ENCODE measurements around the gene SH3PXD2A. TPM values are rescaled to one million over a fixed set of nuclear protein-coding genes. Genes with fewer than 3 reads are reported as not detected.

Gene SH3PXD2A
- total and polyA plus RNA-seq, 3 experiments from 2014 or later, result 0.48 to 8.0 (median 7.7) TPM

GRCh38 chr10:103654925-103655324 is 200.5 kb downstream of the SH3PXD2A start:
- Histone ChIP-seq H3K27ac (ENCODE audit: low read depth, low read length) (no peak overlapping the region), H3K36me3 (ENCODE audit: insufficient read depth, low read length) (no peaks in the 10 kb centered on the region), H3K27me3 (ENCODE audit: insufficient read depth, low read length, poor library complexity, severe bottlenecking) (no peaks in the 10 kb centered on the region), H3K4me3 (ENCODE audit: low read length) (no peak overlapping the region), H3K9me3 (ENCODE audit: low read length) (no peaks in the 10 kb centered on the region), H3K4me1 (ENCODE audit: insufficient read depth, low read length) (peaks cover 6% of the 10 kb centered on the region)
- no peak for DNase-seq
- ChIA-PET POLR2A (no interaction called here), CTCF (no interaction called here)
- Mint-ChIP-seq H3K27ac (no peak overlapping the region), H3K36me3 (peaks cover 0 to 24% (median 16%) of the 10 kb centered on the region in 3 donors), H3K4me3 (no peak overlapping the region), H3K27me3 (no peaks in the 10 kb centered on the region), H3K4me1 (peaks cover 3 to 15% (median 6%) of the 10 kb centered on the region in 3 donors), H3K9me3 (no peaks in the 10 kb centered on the region)

GRCh38 chr10:103653581-103654037 is 201.8 kb downstream of the SH3PXD2A start:
- ChIA-PET CTCF (no interaction called here), POLR2A (no interaction called here)
- H3K4me1 Mint-ChIP-seq, result peaks cover 0 to 7% (median 0%) of the 10 kb centered on the region in 3 donors
- H3K4me3 Mint-ChIP-seq, result no peak overlapping the region
- no peak for DNase-seq
- peaks cover 0 to 22% (median 16%) of the 10 kb centered on the region in 3 donors for H3K36me3 Mint-ChIP-seq
- Histone ChIP-seq H3K4me3 (ENCODE audit: low read length) (no peak overlapping the region), H3K4me1 (ENCODE audit: insufficient read depth, low read length) (no peaks in the 10 kb centered on the region), H3K27me3 (ENCODE audit: insufficient read depth, low read length, poor library complexity, severe bottlenecking) (no peaks in the 10 kb centered on the region), H3K9me3 (ENCODE audit: low read length) (no peaks in the 10 kb centered on the region), H3K27ac (ENCODE audit: low read depth, low read length) (no peak overlapping the region), H3K36me3 (ENCODE audit: insufficient read depth, low read length) (no peaks in the 10 kb centered on the region)
- H3K9me3 Mint-ChIP-seq, result no peaks in the 10 kb centered on the region
- no peaks in the 10 kb centered on the region for H3K27me3 Mint-ChIP-seq
- peak overlapping the region in 1 of 8 donors; percentile 23 for H3K27ac Mint-ChIP-seq

GRCh38 chr10:103652599-103653281 is 202.6 kb downstream of the SH3PXD2A start:
- Mint-ChIP-seq H3K27ac (peak overlapping the region in 1 of 8 donors; percentile 34), H3K27me3 (no peaks in the 10 kb centered on the region), H3K9me3 (no peaks in the 10 kb centered on the region), H3K4me1 (peaks cover 0 to 7% (median 0%) of the 10 kb centered on the region in 3 donors), H3K36me3 (peaks cover 0 to 20% (median 9%) of the 10 kb centered on the region in 3 donors), H3K4me3 (no peak overlapping the region)
- H3K4me3 ChIP-seq (ENCODE audit: low read length), result no peak overlapping the region
- no peaks in the 10 kb centered on the region for H3K36me3 ChIP-seq (ENCODE audit: insufficient read depth, low read length)
- CTCF ChIA-PET, result interaction anchor here (1.4 kb wide), 1 partner anchor 34 kb away, joined by 3 read pairs; no protein-coding TSS in a partner anchor
- DNase-seq, result no peak
- no peaks in the 10 kb centered on the region for H3K27me3 ChIP-seq (ENCODE audit: insufficient read depth, low read length, poor library complexity, severe bottlenecking)
- POLR2A ChIA-PET, result no interaction called here
- no peak overlapping the region for H3K27ac ChIP-seq (ENCODE audit: low read depth, low read length)
- H3K9me3 ChIP-seq (ENCODE audit: low read length), result no peaks in the 10 kb centered on the region
- H3K4me1 ChIP-seq (ENCODE audit: insufficient read depth, low read length), result no peaks in the 10 kb centered on the region

- no peak for DNase-seq
- Histone ChIP-seq H3K9me3 (ENCODE audit: low read length) (no peaks in the 10 kb centered on the region), H3K36me3 (ENCODE audit: insufficient read depth, low read length) (no peaks in the 10 kb centered on the region), H3K4me1 (ENCODE audit: insufficient read depth, low read length) (no peaks in the 10 kb centered on the region), H3K4me3 (ENCODE audit: low read length) (no peak overlapping the region), H3K27me3 (ENCODE audit: insufficient read depth, low read length, poor library complexity, severe bottlenecking) (no peaks in the 10 kb centered on the region), H3K27ac (ENCODE audit: low read depth, low read length) (no peak overlapping the region)
- no peaks in the 10 kb centered on the region for H3K9me3 Mint-ChIP-seq
- ChIA-PET CTCF (interaction anchor here (1.4 kb wide), 1 partner anchor 35 kb away, joined by 3 read pairs; no protein-coding TSS in a partner anchor), POLR2A (no interaction called here)
- H3K27ac Mint-ChIP-seq, result no peak overlapping the region
- no peak overlapping the region for H3K4me3 Mint-ChIP-seq
- no peaks in the 10 kb centered on the region for H3K27me3 Mint-ChIP-seq
- H3K36me3 Mint-ChIP-seq, result peaks cover 0 to 12% (median 2%) of the 10 kb centered on the region in 3 donors
- peaks cover 0 to 7% (median 0%) of the 10 kb centered on the region in 3 donors for H3K4me1 Mint-ChIP-seq
These were observed 203.4 kb downstream of the SH3PXD2A start for GRCh38 chr10:103651783-103652476.

- no peaks in the 10 kb centered on the region for H3K27me3 ChIP-seq (ENCODE audit: insufficient read depth, low read length, poor library complexity, severe bottlenecking)
- CTCF ChIA-PET, result interaction anchor here (1.4 kb wide), 1 partner anchor 35 kb away, joined by 3 read pairs; no protein-coding TSS in a partner anchor
- H3K4me1 Mint-ChIP-seq, result peaks cover 0 to 7% (median 0%) of the 10 kb centered on the region in 3 donors
- no peak for DNase-seq
- no peak overlapping the region for H3K27ac Mint-ChIP-seq
- H3K9me3 Mint-ChIP-seq, result no peaks in the 10 kb centered on the region
- H3K36me3 Mint-ChIP-seq, result peaks cover 0 to 12% (median 0%) of the 10 kb centered on the region in 3 donors
- H3K9me3 ChIP-seq (ENCODE audit: low read length), result no peaks in the 10 kb centered on the region
- H3K27ac ChIP-seq (ENCODE audit: low read depth, low read length), result no peak overlapping the region
- no peaks in the 10 kb centered on the region for H3K27me3 Mint-ChIP-seq
- no peaks in the 10 kb centered on the region for H3K4me1 ChIP-seq (ENCODE audit: insufficient read depth, low read length)
- H3K36me3 ChIP-seq (ENCODE audit: insufficient read depth, low read length), result no peaks in the 10 kb centered on the region
- no peak overlapping the region for H3K4me3 Mint-ChIP-seq
- POLR2A ChIA-PET, result no interaction called here
- H3K4me3 ChIP-seq (ENCODE audit: low read length), result no peak overlapping the region
These were observed 204.0 kb downstream of the SH3PXD2A start for GRCh38 chr10:103651333-103651732.

GRCh38 chr10:103649654-103650423 is 205.5 kb downstream of the SH3PXD2A start:
- H3K36me3 ChIP-seq (ENCODE audit: insufficient read depth, low read length), result no peaks in the 10 kb centered on the region
- no peak overlapping the region for H3K4me3 ChIP-seq (ENCODE audit: low read length)
- no peak overlapping the region for H3K27ac ChIP-seq (ENCODE audit: low read depth, low read length)
- no peaks in the 10 kb centered on the region for H3K27me3 ChIP-seq (ENCODE audit: insufficient read depth, low read length, poor library complexity, severe bottlenecking)
- ChIA-PET CTCF (interaction anchor here (0.7 kb wide), 1 partner anchor 11 kb away, joined by 3 read pairs; no protein-coding TSS in a partner anchor), POLR2A (no interaction called here)
- H3K9me3 Mint-ChIP-seq, result no peaks in the 10 kb centered on the region
- H3K4me1 Mint-ChIP-seq, result peaks cover 0 to 3% (median 0%) of the 10 kb centered on the region in 3 donors
- no peak for DNase-seq
- H3K36me3 Mint-ChIP-seq, result peaks cover 0 to 12% (median 0%) of the 10 kb centered on the region in 3 donors
- no peaks in the 10 kb centered on the region for H3K9me3 ChIP-seq (ENCODE audit: low read length)
- no peak overlapping the region for H3K4me3 Mint-ChIP-seq
- no peak overlapping the region for H3K27ac Mint-ChIP-seq
- H3K4me1 ChIP-seq (ENCODE audit: insufficient read depth, low read length), result no peaks in the 10 kb centered on the region
- no peaks in the 10 kb centered on the region for H3K27me3 Mint-ChIP-seq

- Mint-ChIP-seq H3K4me3 (no peak overlapping the region), H3K27me3 (no peaks in the 10 kb centered on the region), H3K27ac (no peak overlapping the region), H3K4me1 (peaks cover 0 to 3% (median 0%) of the 10 kb centered on the region in 3 donors), H3K36me3 (peaks cover 0 to 12% (median 0%) of the 10 kb centered on the region in 3 donors), H3K9me3 (no peaks in the 10 kb centered on the region)
- Histone ChIP-seq H3K4me1 (ENCODE audit: insufficient read depth, low read length) (no peaks in the 10 kb centered on the region), H3K4me3 (ENCODE audit: low read length) (no peak overlapping the region), H3K36me3 (ENCODE audit: insufficient read depth, low read length) (no peaks in the 10 kb centered on the region), H3K27me3 (ENCODE audit: insufficient read depth, low read length, poor library complexity, severe bottlenecking) (no peaks in the 10 kb centered on the region), H3K27ac (ENCODE audit: low read depth, low read length) (no peak overlapping the region), H3K9me3 (ENCODE audit: low read length) (no peaks in the 10 kb centered on the region)
- ChIA-PET CTCF (interaction anchor here (0.7 kb wide), 1 partner anchor 12 kb away, joined by 3 read pairs; no protein-coding TSS in a partner anchor), POLR2A (no interaction called here)
- no peak for DNase-seq
These were observed 206.5 kb downstream of the SH3PXD2A start for GRCh38 chr10:103648636-103649532.

Measured in CD8-positive, alpha-beta memory T cell (primary cell).